Caki2 (cell line): ENCODE results near the gene YTHDF2. TPM values are rescaled to one million over a fixed set of nuclear protein-coding genes. Genes with fewer than 3 reads are reported as not detected.
"Not testable (repeated sequence)": the region's sequence is repeated elsewhere in the genome, so short reads cannot be mapped to it uniquely, and the experiment has no call there.

Experiments
- DNase-seq: peaks from one replicate; pipeline ENCODE4 v3.0.0-alpha.2; 2015; ENCODE audit warnings: low read depth
- in situ Hi-C: cut with HindIII; loops from 2 replicates; pipeline ENCODE4 v1.10.0; 2016; ENCODE audit warnings: low sequenced_read_pairs, low pct_unique_long_range_greater_than_20kb, mixed read lengths
- total RNA-seq: library from RNA; depleted of rRNA; stranded (reverse); fragments of >200 nt; shearing (Covaris generic); gene quantifications from 2 replicates; pipeline ENCODE4 v1.2.3, GENCODE V29; 2014; ENCODE audit warnings: low replicate concordance

The YTHDF2 gene
- total RNA-seq, 1 experiment from 2014 or later, result 52.2 TPM

DNA sequence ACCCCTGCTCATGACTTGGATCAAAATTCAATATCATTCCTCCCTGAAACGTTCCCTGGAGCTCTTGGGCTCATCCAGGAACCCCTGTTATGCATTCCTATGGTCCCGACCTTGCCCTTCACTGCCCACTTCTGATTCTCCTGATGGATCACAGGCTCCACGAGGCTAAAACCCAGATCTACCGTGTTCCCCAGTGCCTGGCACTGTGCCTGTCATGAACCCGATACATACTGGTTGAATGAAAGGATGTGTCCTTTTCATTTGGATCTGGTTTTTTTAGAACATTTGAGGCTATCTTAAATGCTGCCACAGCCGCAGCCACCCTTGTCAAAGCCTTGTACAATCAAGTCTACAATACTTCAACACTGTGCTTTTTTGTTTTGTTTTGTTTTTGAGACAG lies 53.1 kb downstream of the YTHDF2 start:
- DNase-seq, result no peak
- in situ Hi-C loops, result no loop called here

DNA sequence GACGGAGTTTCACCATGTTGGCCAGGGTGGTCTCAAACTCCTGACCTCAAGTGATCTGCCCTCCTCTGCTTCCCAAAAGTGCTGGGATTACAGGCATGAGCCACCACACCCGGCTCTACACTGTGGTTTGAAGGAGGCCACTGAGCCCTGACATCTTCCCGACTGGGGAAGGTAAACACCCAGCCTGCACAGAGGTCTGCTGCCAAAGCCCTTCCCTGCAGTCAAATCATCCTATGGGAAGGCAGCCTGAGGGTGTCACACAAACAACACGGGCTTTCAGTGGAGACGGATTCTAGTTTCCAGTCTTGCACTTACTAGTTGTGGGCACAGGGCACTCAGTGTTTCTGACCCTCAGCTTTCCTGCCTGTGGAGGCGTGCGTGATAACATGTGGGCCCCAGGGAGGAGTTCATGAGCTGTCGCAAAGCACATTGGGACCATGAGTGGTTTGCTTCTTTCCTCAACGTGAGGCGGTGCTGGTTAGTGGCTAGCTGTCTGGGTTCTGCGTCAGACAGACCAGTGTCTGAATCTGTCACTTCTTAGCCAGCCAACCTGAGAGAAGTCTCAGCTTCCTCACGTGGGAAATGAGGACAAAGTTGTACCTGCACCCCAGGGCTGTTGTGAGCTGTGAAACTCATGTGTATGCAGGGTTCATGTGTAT lies 53.8 kb downstream of the YTHDF2 start:
- no peak for DNase-seq
- in situ Hi-C loops, result no loop called here

DNA sequence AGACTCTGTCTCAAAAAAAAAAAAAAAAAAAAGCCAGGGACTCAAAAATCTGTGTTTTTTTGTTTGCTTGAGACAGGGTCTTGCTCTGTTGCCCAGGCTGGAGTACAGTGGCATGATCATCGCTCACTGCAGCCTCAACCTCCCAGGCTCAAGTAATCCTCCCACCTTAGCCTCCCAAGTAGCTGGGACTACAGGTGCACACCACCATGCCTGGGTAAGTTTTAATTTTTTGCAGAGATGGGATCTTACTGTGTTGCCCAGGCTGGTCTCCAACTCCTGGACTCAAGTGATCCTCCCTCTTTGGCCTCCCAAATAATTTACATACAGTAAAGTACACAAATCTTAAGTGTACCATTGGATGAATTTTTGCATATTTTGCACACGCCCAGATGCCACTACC lies 55.2 kb downstream of the YTHDF2 start:
- DNase-seq, in situ Hi-C loops: not testable (repeated sequence)

DNA sequence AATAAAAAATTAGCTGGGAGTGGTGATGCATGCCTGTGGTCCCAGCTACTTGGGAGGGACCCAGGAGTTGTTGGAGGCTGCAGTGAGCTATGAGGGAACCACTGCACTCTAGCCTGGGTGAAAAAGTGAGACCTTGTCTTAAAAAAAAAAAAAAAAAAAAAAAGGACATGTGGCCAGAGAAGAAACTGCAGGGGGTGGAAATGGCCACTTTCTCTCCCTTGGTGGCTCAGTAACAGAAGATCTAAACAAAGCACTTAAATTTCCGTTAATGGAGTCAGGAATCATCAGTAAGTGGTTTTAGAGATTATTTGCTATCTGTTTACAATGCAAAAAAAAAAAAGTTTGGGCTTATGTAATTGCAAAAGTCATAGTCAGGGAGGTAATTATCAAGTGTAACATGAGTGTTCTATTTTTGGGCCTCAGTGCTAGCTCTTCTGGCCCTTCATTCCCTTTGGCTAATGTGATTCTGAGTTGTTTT lies 55.9 kb downstream of the YTHDF2 start:
- in situ Hi-C loops, result no loop called here
- DNase-seq, result no peak

DNA sequence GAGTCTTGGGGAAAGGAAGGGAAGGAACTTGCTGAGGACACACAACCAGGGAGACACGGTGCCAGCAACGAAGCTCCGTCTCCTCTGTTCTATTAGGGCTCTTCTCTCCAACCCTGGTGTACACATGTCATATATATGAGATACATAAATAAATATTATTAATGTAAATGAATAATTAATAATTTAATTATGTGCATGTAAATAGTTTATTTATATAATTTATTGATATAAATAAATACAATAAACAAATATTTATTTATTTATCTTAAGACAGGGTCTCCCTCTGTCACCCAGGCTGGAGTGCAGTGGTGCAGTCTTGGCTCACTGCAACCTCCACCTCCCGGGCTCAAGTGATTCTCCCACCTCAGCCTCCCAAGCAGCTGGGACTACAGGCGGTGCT lies 57.8 kb downstream of the YTHDF2 start:
- DNase-seq, in situ Hi-C loops: not testable (repeated sequence)

DNA sequence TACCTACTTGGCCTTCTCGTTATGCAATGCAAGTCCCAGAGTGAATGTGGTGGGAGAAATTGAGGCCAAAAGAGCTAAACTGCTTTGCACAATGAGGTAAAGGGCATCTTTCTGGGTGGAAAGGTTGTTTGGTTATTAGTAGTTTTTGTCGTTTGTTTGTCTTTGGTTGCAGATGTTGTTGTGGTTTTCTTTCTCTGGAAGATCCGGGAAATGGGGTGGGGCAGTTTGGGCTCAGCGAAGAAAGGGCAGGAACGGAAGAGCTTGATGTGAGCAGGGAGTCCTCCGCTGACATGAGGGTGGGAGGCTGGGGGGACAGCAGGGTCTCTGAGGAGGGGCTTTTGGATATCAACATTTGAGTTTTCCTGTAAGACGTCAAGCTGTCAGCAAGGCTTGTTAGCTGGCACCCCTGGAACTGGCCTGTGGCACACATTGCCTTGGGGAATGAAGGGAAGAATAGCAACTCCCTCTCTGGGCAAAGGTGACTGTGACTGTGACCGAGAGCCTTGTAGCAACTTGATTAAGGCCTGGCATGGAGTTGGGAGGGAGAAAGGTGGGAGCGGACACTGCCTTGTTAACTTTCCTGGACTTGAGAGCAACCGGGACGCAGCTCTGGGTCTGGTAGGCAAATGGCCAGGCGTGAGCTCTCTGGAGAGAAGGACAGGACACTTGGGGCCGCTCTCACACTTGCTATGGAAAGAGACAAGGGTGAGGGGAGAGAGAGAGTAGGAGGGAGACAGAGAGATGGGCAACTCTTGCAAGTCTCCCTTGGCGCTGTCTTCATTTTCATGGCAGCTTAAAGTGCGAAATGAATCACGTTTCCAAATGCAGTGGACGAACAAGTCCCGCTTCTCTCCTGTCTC lies 59.8 kb downstream of the YTHDF2 start:
- DNase-seq, result no peak

DNA sequence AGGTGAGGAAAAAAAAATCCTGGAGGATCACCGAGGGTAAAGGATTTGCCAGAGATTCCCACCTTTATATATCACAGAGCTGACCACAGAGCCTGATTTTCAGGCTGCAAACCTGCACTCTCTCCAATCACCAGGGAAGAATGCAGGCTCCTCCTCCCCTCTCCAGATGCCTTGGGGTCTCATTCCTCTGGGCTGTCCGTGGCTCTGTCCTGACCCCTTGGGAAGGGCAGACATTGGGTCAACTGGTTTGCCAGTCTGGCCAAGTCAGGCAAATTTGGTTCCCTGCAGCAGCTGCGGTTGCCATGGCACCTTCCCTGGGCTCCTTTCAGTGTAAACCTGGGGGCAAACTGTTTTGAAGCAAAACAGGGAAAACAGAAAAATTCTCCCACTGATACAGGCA lies 63.6 kb downstream of the YTHDF2 start:
- in situ Hi-C loops, result no loop called here

More for the DNA sequence above, 59.8 kb downstream of the YTHDF2 start:
- in situ Hi-C loops, result no loop called here

DNA sequence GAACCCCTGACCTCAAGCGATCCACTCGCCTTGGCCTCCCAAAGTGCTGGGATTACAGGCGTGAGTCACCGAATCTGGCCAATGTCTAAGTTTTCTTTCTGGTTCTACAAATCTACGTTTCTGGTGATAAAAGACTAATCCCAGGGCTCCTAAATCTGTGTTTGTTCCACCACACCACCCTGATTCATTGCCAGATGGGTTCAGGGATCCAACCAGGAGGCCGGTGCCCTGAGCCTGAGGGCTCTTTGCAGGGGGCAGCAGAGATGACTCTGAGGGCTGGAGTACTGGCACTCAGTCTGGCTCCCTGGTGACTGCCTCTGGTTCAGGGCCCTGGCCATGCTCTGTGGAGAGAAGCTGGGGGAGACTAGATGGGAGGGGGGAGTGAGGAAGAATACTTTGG lies 64.7 kb downstream of the YTHDF2 start:
- DNase-seq, result no peak
- in situ Hi-C loops, result no loop called here

More for the DNA sequence above, 63.6 kb downstream of the YTHDF2 start:
- DNase-seq, result no peak

DNA sequence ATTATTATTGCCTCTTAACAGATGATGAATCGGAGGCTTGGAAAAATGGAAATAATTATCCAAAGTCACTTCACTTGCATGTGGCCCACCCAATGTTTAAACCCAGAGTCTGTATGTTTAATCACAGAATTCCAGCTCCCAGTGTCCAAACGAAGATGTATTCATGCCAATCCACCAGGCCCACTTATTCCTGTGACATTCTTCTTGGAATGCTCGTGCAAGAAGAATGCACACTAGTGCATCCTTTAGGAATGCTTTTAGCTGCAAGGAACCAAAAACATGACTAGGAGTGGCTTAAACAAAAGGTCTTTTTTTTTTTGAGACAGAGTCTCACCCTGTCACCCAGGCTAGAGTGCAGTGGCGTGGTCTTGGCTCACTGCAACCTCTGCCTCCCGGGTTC lies 66.3 kb downstream of the YTHDF2 start:
- in situ Hi-C loops, result no loop called here
- no peak for DNase-seq

DNA sequence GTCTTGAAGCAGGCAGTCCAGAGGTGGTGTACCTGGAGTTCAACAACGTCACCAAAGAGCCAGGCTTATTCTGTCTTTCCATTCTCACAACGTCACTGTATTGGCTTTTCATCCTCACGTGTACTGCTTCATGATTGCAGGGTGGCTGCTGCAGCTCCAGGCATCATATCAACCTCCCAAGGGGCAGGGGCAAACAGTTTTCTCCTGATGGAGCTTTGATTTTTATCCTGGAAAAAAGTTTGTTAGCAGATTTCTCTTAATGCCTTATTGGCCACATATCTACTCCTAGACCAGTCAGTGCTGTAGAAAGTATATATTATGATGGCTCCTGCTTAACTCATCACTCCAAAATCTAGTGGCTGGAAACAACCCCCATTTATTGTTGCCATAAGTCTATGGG lies 66.9 kb downstream of the YTHDF2 start:
- no peak for DNase-seq
- in situ Hi-C loops, result no loop called here

DNA sequence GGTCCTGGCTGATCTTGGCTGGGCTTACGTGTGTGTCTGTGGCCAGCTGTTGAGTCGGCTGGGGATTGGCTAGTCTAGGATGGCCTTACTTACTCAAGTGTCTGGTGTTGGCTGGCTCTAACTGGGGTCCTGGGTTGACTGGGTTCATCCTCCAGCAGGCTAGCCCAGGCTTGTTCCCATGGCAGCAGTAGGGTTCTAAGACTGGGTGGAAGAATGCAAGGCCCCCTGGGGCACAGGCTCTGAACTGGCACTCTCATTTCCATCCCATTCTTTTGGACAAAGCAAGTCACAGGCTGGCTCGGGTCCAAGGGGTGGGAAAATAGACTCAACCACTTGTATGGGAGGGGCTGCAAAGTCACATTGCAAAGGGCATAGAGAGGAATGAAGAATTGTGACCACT lies 67.3 kb downstream of the YTHDF2 start:
- in situ Hi-C loops, result no loop called here
- DNase-seq, result no peak

DNA sequence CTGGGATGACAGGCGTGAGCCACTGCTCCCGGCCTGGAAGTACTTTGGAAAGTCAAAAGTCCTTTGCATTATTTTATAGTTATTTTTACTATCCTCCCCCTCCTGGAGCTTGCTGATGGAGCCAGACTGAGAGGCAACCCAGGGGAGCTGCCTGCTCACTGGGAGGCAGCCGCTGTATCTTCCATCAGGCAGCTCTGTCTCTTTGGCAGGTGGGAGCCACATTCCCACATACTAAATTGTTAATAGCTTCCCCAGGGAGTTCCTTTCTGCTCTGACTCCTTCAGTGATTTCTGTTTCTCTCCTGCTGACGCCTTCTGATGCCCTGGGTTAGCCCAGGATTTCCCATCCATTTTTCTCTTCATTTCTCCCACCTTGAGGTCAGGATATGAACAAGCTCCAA lies 70.3 kb downstream of the YTHDF2 start:
- in situ Hi-C loops, result no loop called here
- DNase-seq, result no peak

DNA sequence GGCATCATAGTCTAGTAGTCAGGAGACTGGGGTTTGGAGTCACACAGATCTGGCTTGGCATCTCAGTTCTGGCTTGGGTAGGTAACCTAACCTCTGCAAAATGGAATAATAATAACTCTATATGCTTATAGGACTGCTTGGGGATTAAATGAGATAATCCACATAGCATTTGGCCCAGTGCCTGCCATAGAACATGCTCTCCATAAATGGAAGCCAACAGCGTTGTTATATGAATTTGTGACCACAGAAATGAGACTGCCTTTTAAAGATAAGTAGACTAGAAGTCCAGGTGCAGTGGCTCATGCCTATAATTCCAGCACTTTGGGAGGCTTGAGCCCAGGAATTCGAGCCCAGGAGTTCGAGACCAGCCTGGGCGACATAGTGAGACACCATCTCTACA lies 71.2 kb downstream of the YTHDF2 start:
- in situ Hi-C loops, result no loop called here
- DNase-seq, result no peak

DNA sequence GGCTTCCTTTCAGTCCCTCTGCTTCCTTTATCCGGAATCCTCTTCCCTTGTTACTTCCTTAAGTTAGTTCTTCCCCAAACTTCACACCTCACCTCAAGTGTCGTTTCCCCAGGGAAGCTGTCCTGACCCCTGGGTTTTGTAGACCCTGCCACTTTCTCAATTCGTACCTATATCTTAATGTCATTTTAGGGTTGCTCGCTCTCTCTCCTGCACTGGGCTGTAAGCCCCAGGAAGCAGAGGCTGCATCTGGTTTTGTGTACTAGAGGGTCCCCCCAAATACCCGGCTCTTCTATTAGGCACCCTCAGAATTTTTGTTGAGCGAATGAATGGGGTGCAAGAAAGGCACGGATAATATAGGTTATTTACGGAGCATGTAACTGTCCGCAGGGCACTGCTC lies 74.6 kb downstream of the YTHDF2 start:
- in situ Hi-C loops, result no loop called here
- DNase-seq, result no peak

DNA sequence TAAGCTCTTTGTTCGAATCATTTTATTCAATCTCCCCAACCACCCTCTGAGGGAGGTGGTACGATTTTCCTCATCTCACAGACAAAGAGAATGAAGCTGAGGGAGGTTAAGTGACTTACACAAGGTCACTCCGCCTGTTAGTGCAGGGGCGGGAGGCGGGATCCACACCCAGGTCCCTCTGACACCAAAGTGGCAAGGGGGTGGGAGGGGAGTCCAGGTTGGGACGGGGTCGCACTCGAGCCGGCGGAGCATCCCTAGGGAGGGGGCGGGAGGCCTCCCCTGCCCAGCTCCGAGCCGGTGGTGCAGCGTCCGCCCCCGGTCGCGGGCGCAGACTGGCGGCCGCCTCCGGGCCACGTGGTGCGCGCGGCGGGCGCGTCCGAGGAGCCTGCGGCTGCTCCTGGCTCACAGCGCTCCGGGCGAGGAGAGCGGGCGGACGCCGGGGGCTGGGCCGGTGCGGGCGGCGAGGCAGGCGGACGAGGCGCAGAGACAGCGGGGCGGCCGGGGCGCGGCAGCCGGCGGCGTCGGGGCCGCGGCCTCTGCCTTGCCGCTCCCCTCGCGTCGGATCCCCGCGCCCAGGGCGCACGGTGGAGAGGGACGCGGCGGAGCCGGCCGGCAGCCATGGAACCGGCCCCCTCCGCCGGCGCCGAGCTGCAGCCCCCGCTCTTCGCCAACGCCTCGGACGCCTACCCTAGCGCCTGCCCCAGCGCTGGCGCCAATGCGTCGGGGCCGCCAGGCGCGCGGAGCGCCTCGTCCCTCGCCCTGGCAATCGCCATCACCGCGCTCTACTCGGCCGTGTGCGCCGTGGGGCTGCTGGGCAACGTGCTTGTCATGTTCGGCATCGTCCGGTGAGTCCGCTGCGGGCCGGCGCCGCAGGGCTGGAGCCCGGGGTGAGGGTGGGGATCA lies 75.3 kb downstream of the YTHDF2 start, which contains the start of gene OPRD1:
Gene OPRD1, plus strand, starts transcription at position 405 of the 903 bp plus-strand sequence. Its CDS starts 214 bp downstream, at position 619.
- in situ Hi-C loops, result no loop called here
- no peak for DNase-seq

DNA sequence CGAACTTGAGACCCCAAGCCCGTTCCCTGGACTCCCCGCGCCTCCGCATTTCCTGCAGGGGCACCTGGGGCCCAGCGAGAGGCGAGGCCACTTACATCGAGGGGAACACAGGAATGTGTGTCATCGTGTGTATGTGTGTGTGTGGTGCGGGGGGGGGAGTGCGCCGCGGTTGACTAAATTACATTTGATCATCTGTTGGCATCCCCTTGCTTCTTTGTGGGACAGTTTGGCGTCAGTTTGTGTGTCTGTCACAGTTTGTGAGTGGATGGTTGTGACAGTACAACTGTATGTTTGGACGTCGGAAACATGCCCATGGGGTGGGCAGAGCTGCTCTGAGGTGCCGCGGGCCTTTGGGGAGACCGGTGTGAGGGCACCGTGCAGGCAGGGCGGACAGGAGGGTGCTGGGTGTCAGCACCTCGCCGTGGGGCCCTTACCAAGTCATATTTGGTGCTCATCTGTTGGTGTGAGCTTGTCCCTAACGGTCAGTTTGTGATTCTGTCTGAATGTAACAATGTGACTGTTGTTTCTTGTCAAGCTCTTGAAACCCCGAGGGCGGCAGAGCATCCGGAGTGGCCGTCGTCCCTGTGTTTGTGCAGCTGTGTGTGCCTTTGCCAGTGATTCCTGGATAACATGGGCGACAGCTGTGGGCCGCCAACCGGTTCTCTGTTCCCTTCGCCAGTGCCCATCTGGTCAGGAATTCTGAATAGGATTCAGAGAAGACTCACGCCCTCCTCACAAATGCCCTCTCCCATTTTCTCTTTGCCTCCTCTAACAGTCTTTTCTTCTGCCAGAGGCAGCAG lies 76.1 kb downstream of the YTHDF2 start:
- no peak for DNase-seq
- in situ Hi-C loops, result no loop called here

DNA sequence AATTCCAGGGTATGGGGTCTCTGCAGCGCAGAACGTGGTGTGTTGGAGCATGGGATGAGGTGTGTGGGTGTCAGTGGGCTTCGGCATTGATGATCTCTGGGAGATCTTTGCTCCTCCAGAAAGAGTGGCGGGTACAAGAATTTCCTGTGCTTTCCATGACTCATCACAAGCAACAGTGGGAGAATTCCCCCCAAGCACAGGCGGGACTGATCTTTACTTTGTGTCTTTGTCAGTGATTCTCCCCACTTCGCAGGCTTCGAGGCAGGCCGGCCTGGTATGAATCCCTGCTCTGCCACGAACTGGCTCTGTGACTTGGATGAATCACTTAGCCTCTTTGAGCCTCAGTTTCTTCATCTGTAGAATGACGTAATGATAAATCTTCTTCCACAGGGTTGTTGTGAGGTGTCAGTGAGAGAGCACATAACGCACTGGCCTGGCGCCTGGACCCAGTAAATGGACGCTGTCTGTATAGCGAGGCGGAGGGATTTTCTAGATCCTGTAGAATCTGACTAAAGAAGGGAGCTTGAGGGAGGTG lies 77.3 kb downstream of the YTHDF2 start:
- DNase-seq, result no peak
- in situ Hi-C loops, result no loop called here
